ENCODE results near the gene GSTM4.

DNA sequence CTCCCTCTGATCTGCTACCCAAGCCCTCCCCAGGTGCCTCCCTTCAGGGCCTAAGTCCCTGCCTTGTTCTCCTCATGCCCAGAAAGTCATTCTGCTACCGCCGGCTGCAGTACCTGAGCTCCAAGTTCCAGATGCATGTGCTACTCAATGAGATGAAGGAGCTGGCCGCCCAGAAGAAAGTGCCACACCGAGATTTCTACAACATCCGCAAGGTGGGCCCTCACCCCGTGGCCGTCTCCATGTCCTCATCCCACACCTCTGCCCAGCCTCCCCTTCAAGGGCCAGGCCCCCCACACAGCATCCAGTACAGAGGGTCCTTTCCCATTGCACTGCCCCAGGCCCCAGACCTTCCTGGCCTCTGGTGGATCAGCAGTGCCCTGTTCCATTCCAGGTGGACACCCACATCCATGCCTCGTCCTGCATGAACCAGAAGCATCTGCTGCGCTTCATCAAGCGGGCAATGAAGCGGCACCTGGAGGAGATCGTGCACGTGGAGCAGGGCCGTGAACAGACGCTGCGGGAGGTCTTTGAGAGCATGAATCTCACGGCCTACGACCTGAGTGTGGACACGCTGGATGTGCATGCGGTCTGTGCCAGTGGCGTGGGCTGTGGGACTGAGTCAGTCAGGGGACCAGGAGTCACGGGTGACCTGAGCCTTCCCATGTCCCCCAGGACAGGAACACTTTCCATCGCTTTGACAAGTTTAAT, 28.1 kb upstream of the GSTM4 start:
- TF ChIP-seq CTCF (IDR thresholded peaks at IDR 0.05; ENCODE audit: control extremely low read depth in 1 of 3, insufficient read depth in 1 of 3, low read depth in 1 of 3, low read length in 3 of 3): no peak
- TF ChIP-seq ATF3 (IDR thresholded peaks at IDR 0.05; ENCODE audit: insufficient read depth, low read depth, low read length): no peak
- no peak for TF ChIP-seq RNF2 (IDR thresholded peaks at IDR 0.05; ENCODE audit: borderline replicate concordance, low read depth, low read length, missing control alignments, poor library complexity, severe bottlenecking)
- TF ChIP-seq EZH2 (IDR thresholded peaks at IDR 0.05; ENCODE audit: low read depth, low read length, severe bottlenecking): no peak
- TF ChIP-seq RFX5 (IDR thresholded peaks at IDR 0.05; ENCODE audit: borderline replicate concordance, low read depth, low read length): no peak
- no peak for TF ChIP-seq RBBP5 (IDR thresholded peaks at IDR 0.05; ENCODE audit: borderline replicate concordance, low read depth, low read length)
- TF ChIP-seq RAD21 (IDR thresholded peaks at IDR 0.05 in 1 of 2, conservative IDR thresholded peaks at IDR 0.05 in 1 of 2; ENCODE audit: low read depth in 2 of 2, low read length in 2 of 2): no peak
- TF ChIP-seq POLR2A (IDR thresholded peaks at IDR 0.05; ENCODE audit: control extremely low read depth in 1 of 2, low read depth in 2 of 2, low read length in 2 of 2): no peak
- TF ChIP-seq ZNF274 (IDR thresholded peaks at IDR 0.05; ENCODE audit: borderline replicate concordance, extremely low read depth, low read length): no peak
- TF ChIP-seq SUZ12 (IDR thresholded peaks at IDR 0.05; ENCODE audit: low read length): no peak
- TF ChIP-seq SIN3A (conservative IDR thresholded peaks at IDR 0.05 in 1 of 2, IDR thresholded peaks at IDR 0.05 in 1 of 2; ENCODE audit: low read depth in 1 of 2, low read length in 2 of 2): no peak
- no peak for TF ChIP-seq CHD2 (IDR thresholded peaks at IDR 0.05; ENCODE audit: low read length)
